ENCODE measurements around the gene ELAPOR2.
"Not testable (repeated sequence)": the region's sequence is repeated elsewhere in the genome, so short reads cannot be mapped to it uniquely, and the experiment has no call there.

- not testable (repeated sequence) for TF ChIP-seq POLR2A, CTCF (IDR thresholded peaks at IDR 0.05)
These were observed 37.9 kb upstream of the ELAPOR2 start for GRCh38 chr7:87097375-87097774.
